Neural progenitor cell (in vitro differentiated cells): ENCODE measurements around the gene PHTF1. TPM values are rescaled to one million over a fixed set of nuclear protein-coding genes. Genes with fewer than 3 reads are reported as not detected.
"Not testable (repeated sequence)": the region's sequence is repeated elsewhere in the genome, so short reads cannot be mapped to it uniquely, and the experiment has no call there.

Experiments
- DNase-seq: peaks from one replicate; pipeline ENCODE4 v3.0.0-alpha.2; 2016; ENCODE audit warnings: low spot score
- H2AFZ ChIP-seq: fragments of 200-600 bp; sonication (generic); replicated peaks from 2 replicates; pipeline ENCODE4 v1.6.1; 2016; ENCODE audit warnings: antibody characterized with exemption
- H3F3A ChIP-seq: fragments of 200-600 bp; sonication (generic); 2 replicates; pipeline ENCODE4 v1.6.1; 2016; ENCODE audit warnings: antibody characterized with exemption, low read depth
- H3K27ac ChIP-seq: fragments of 200-600 bp; sonication (generic); 2 replicates; pipeline ENCODE4 v1.5.1; 2016; ENCODE audit warnings: mild to moderate bottlenecking
- H3K27me3 ChIP-seq: fragments of 200-600 bp; sonication (generic); 2 replicates; pipeline ENCODE4 v1.6.1; 2016; ENCODE audit warnings: mild to moderate bottlenecking, moderate library complexity
- H3K36me3 ChIP-seq: fragments of 200-600 bp; sonication (generic); 2 replicates; pipeline ENCODE4 v1.5.1; 2016
- H3K4me1 ChIP-seq: fragments of 200-600 bp; sonication (generic); 2 replicates; pipeline ENCODE4 v1.6.1; 2016; ENCODE audit warnings: mixed run types
- H3K4me2 ChIP-seq: fragments of 200-600 bp; sonication (generic); 2 replicates; pipeline ENCODE4 v1.6.1; 2016
- H3K4me3 ChIP-seq: fragments of 200-600 bp; sonication (generic); 2 replicates; pipeline ENCODE4 v1.5.1; 2016
- H3K79me2 ChIP-seq: fragments of 200-600 bp; sonication (generic); 2 replicates; pipeline ENCODE4 v1.6.1; 2016; ENCODE audit warnings: low read depth
- H3K9ac ChIP-seq: fragments of 200-600 bp; sonication (generic); 2 replicates; pipeline ENCODE4 v1.6.1; 2016
- H3K9me3 ChIP-seq: fragments of 200-600 bp; sonication (generic); 2 replicates; pipeline ENCODE4 v1.5.1; 2016; ENCODE audit warnings: low read depth
- H4K20me1 ChIP-seq: fragments of 200-600 bp; sonication (generic); 2 replicates; pipeline ENCODE4 v1.6.1; 2016; ENCODE audit warnings: low read depth
- H3K27ac Mint-ChIP-seq: 3 replicates; pipeline ENCODE4 v1.8.0; 2021; ENCODE audit warnings: mixed read lengths
- H3K27me3 Mint-ChIP-seq: 2 replicates; pipeline ENCODE4 v1.8.0; 2022; ENCODE audit warnings: low read depth, mild to moderate bottlenecking, inconsistent platforms, moderate library complexity, mixed read lengths; ENCODE audit not compliant: insufficient read depth
- H3K36me3 Mint-ChIP-seq: 3 replicates; pipeline ENCODE4 v1.8.0; 2021; ENCODE audit warnings: mixed read lengths
- H3K4me1 Mint-ChIP-seq: 3 replicates; pipeline ENCODE4 v1.8.0; 2021; ENCODE audit warnings: mixed read lengths
- H3K4me3 Mint-ChIP-seq: 3 replicates; pipeline ENCODE4 v1.8.0; 2021; ENCODE audit warnings: mild to moderate bottlenecking, moderate library complexity, mixed read lengths
- H3K9me3 Mint-ChIP-seq: 3 replicates; pipeline ENCODE4 v1.8.0; 2020; ENCODE audit warnings: mixed read lengths
- EZH2 ChIP-seq: fragments of 200-600 bp; sonication (generic); IDR thresholded peaks from 2 replicates; pipeline ENCODE4 v1.6.1; 2017; ENCODE audit warnings: antibody characterized with exemption, mild to moderate bottlenecking, moderate library complexity
- EZH2phosphoT487 ChIP-seq: fragments of 200-600 bp; sonication (generic); IDR thresholded peaks from 2 replicates; pipeline ENCODE4 v1.6.1; 2017; ENCODE audit warnings: antibody characterized with exemption
- total RNA-seq: library from RNA; depleted of rRNA; stranded (reverse); fragments of >200 nt; gene quantifications from 2 replicates; pipeline ENCODE4 v1.2.3, GENCODE V29; 2015; ENCODE audit warnings: low replicate concordance
- TF ChIP-seq, protein P1 (sequence below): fragments of 200-600 bp; sonication (generic); IDR thresholded peaks from 2 replicates; pipeline ENCODE4 v1.5.1; 2017; ENCODE audit warnings: antibody characterized with exemption, mild to moderate bottlenecking

Gene PHTF1
- total RNA-seq, 1 donor from 2014 or later: 76.8 TPM

GRCh38 chr1:113732802-113733201 lies 26.5 kb downstream of the PHTF1 start:
- peaks cover 1% of the 10 kb centered on the region for H4K20me1 ChIP-seq
- H3K9me3 Mint-ChIP-seq: no peaks in the 10 kb centered on the region
- H3K4me1 Mint-ChIP-seq: no peaks in the 10 kb centered on the region
- peaks cover 4% of the 10 kb centered on the region for H3K27me3 Mint-ChIP-seq
- no peaks in the 10 kb centered on the region for H3K79me2 ChIP-seq
- H3K9ac ChIP-seq: no peak overlapping the region
- H3K36me3 ChIP-seq: peaks cover 14% of the 10 kb centered on the region
- no peaks in the 10 kb centered on the region for H3K9me3 ChIP-seq
- no peaks in the 10 kb centered on the region for H3K27me3 ChIP-seq
- H2AFZ ChIP-seq: no peak overlapping the region
- no peaks in the 10 kb centered on the region for H3K4me1 ChIP-seq
- H3K27ac ChIP-seq: no peak overlapping the region
- DNase-seq: no peak
- H3F3A ChIP-seq: no peaks in the 10 kb centered on the region
- H3K4me3 ChIP-seq: no peak overlapping the region
- no peak for TF ChIP-seq EZH2
- TF ChIP-seq, protein P1, sequence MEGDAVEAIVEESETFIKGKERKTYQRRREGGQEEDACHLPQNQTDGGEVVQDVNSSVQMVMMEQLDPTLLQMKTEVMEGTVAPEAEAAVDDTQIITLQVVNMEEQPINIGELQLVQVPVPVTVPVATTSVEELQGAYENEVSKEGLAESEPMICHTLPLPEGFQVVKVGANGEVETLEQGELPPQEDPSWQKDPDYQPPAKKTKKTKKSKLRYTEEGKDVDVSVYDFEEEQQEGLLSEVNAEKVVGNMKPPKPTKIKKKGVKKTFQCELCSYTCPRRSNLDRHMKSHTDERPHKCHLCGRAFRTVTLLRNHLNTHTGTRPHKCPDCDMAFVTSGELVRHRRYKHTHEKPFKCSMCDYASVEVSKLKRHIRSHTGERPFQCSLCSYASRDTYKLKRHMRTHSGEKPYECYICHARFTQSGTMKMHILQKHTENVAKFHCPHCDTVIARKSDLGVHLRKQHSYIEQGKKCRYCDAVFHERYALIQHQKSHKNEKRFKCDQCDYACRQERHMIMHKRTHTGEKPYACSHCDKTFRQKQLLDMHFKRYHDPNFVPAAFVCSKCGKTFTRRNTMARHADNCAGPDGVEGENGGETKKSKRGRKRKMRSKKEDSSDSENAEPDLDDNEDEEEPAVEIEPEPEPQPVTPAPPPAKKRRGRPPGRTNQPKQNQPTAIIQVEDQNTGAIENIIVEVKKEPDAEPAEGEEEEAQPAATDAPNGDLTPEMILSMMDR: no peak
- TF ChIP-seq EZH2phosphoT487: no peak
- H3K4me2 ChIP-seq: no peak overlapping the region
- peaks cover 49% of the 10 kb centered on the region for H3K36me3 Mint-ChIP-seq
- no peak overlapping the region for H3K27ac Mint-ChIP-seq
- no peak overlapping the region for H3K4me3 Mint-ChIP-seq

- no peak overlapping the region for H3K27ac Mint-ChIP-seq
- no peak for DNase-seq
- Histone ChIP-seq H3K27me3 (no peaks in the 10 kb centered on the region), H4K20me1 (no peaks in the 10 kb centered on the region), H3K27ac (no peak overlapping the region), H3K79me2 (peaks cover 30% of the 10 kb centered on the region), H3F3A (no peaks in the 10 kb centered on the region), H3K9me3 (peaks cover 11% of the 10 kb centered on the region), H3K4me3 (no peak overlapping the region), H3K9ac (no peak overlapping the region), H3K4me1 (no peaks in the 10 kb centered on the region), H3K4me2 (no peak overlapping the region), H2AFZ (no peak overlapping the region), H3K36me3 (peaks cover 59% of the 10 kb centered on the region)
- H3K27me3 Mint-ChIP-seq: no peaks in the 10 kb centered on the region
- peaks cover 72% of the 10 kb centered on the region for H3K36me3 Mint-ChIP-seq
- H3K4me1 Mint-ChIP-seq: no peaks in the 10 kb centered on the region
- H3K9me3 Mint-ChIP-seq: peaks cover 56% of the 10 kb centered on the region
- TF ChIP-seq EZH2phosphoT487: no peak
- TF ChIP-seq EZH2: no peak
- TF ChIP-seq, protein P1: no peak
- H3K4me3 Mint-ChIP-seq: no peak overlapping the region
Observed at GRCh38 chr1:113721010-113721409, 38.3 kb downstream of the PHTF1 start.

- H3K4me3 ChIP-seq, DNase-seq, H2AFZ ChIP-seq, H3K4me1 ChIP-seq, H3K4me3 Mint-ChIP-seq, H4K20me1 ChIP-seq, H3K27me3 Mint-ChIP-seq, H3K4me1 Mint-ChIP-seq, H3K9ac ChIP-seq, H3K27me3 ChIP-seq, H3K27ac Mint-ChIP-seq, H3K27ac ChIP-seq, H3K4me2 ChIP-seq, H3F3A ChIP-seq: not testable (repeated sequence)
- H3K79me2 ChIP-seq: peaks cover 25% of the 10 kb centered on the region
- peaks cover 76% of the 10 kb centered on the region for H3K36me3 Mint-ChIP-seq
- H3K36me3 ChIP-seq: peaks cover 49% of the 10 kb centered on the region
- H3K9me3 ChIP-seq: peaks cover 11% of the 10 kb centered on the region
- peaks cover 54% of the 10 kb centered on the region for H3K9me3 Mint-ChIP-seq
Observed at GRCh38 chr1:113718621-113719020, 40.7 kb downstream of the PHTF1 start.

- H3K4me3 ChIP-seq, H3F3A ChIP-seq, H3K4me1 Mint-ChIP-seq, H3K4me2 ChIP-seq, H3K9ac ChIP-seq, H3K27ac Mint-ChIP-seq, H3K27me3 Mint-ChIP-seq, H3K27me3 ChIP-seq, DNase-seq, H3K4me1 ChIP-seq, H3K27ac ChIP-seq, H2AFZ ChIP-seq, H4K20me1 ChIP-seq, H3K4me3 Mint-ChIP-seq: not testable (repeated sequence)
- peaks cover 71% of the 10 kb centered on the region for H3K36me3 Mint-ChIP-seq
- Histone ChIP-seq H3K36me3 (peaks cover 46% of the 10 kb centered on the region), H3K79me2 (peaks cover 17% of the 10 kb centered on the region), H3K9me3 (peaks cover 11% of the 10 kb centered on the region)
- peaks cover 52% of the 10 kb centered on the region for H3K9me3 Mint-ChIP-seq
Observed at GRCh38 chr1:113717506-113717905, 41.8 kb downstream of the PHTF1 start.
